ENCODE data around the gene KCNH3. TPM values are rescaled to one million over a fixed set of nuclear protein-coding genes. Genes with fewer than 3 reads are reported as not detected.
"Not testable (repeated sequence)": the region's sequence is repeated elsewhere in the genome, so short reads cannot be mapped to it uniquely, and the experiment has no call there.

KCNH3 gene
- polyA plus RNA-seq, 4 donors, result 0.22 to 3.4 TPM; not detected in 2

- peaks cover 0 to 6% (median 0%) of the 10 kb centered on the region in 3 donors for H3K4me1 ChIP-seq (ENCODE audit: control insufficient read depth in 3 of 3, insufficient read depth in 2 of 3, low read depth in 1 of 3, low read length in 2 of 3)
- 85 to 91% (median 91%) methylated on average over 10 to 11 of the region's 11 CpGs for WGBS, 3 donors
- H3K27ac ChIP-seq (ENCODE audit: low read depth in 1 of 3, low read length in 2 of 3), result no peak overlapping the region
- peaks cover 0 to 5% of the 10 kb centered on the region in 2 donors for H3K9me3 ChIP-seq (ENCODE audit: control insufficient read depth in 2 of 2, insufficient read depth in 1 of 2, low read depth in 1 of 2, low read length in 1 of 2)
- H3K36me3 ChIP-seq (ENCODE audit: control insufficient read depth in 3 of 3, insufficient read depth in 2 of 3, low read depth in 1 of 3, low read length in 3 of 3), result peaks cover 0 to 51% (median 0%) of the 10 kb centered on the region in 3 donors
- DNase-seq (no peak), FAIRE-seq (no peak)
- H3K4me3 ChIP-seq (ENCODE audit: low read depth in 1 of 3, low read length in 3 of 3), result no peak overlapping the region
- H3K27me3 ChIP-seq (ENCODE audit: control insufficient read depth in 3 of 3, insufficient read depth in 3 of 3, low read length in 3 of 3), result no peaks in the 10 kb centered on the region
Measured at GRCh38 chr12:49587174-49587908, 48.5 kb downstream of the KCNH3 start.

DNA sequence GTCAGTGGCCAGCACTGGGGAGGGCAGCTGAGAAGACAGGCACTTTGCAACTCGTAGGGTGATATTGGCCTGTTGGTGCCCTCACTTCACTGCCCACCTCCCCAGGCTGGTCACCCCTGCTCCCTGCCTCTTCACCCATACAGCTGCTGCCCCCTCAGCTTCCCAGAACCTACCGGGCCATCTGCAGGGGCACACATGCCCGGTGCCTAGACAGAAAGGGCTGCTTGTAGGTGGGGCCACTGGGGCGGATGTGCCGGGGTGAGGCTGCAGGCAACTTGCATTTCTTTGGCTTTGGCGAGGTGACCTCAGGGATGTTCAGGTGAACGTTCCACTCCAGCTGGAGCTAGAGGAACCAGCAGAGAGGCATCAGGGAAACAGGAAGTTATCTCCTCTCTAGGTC is 49.5 kb downstream of the KCNH3 start:
- 85 to 92% (median 89%) methylated on average over 7 of the region's 7 CpGs for WGBS, 3 donors
- Histone ChIP-seq H3K4me1 (ENCODE audit: control insufficient read depth in 3 of 3, insufficient read depth in 2 of 3, low read depth in 1 of 3, low read length in 2 of 3) (no peaks in the 10 kb centered on the region), H3K27me3 (ENCODE audit: control insufficient read depth in 3 of 3, insufficient read depth in 3 of 3, low read length in 3 of 3) (no peaks in the 10 kb centered on the region), H3K9me3 (ENCODE audit: control insufficient read depth in 2 of 2, insufficient read depth in 1 of 2, low read depth in 1 of 2, low read length in 1 of 2) (peaks cover 0 to 5% of the 10 kb centered on the region in 2 donors), H3K4me3 (ENCODE audit: low read depth in 1 of 3, low read length in 3 of 3) (no peak overlapping the region), H3K27ac (ENCODE audit: low read depth in 1 of 3, low read length in 2 of 3) (no peak overlapping the region), H3K36me3 (ENCODE audit: control insufficient read depth in 3 of 3, insufficient read depth in 2 of 3, low read depth in 1 of 3, low read length in 3 of 3) (peaks cover 0 to 48% (median 0%) of the 10 kb centered on the region in 3 donors)
- FAIRE-seq (no peak), DNase-seq (no peak)

DNA sequence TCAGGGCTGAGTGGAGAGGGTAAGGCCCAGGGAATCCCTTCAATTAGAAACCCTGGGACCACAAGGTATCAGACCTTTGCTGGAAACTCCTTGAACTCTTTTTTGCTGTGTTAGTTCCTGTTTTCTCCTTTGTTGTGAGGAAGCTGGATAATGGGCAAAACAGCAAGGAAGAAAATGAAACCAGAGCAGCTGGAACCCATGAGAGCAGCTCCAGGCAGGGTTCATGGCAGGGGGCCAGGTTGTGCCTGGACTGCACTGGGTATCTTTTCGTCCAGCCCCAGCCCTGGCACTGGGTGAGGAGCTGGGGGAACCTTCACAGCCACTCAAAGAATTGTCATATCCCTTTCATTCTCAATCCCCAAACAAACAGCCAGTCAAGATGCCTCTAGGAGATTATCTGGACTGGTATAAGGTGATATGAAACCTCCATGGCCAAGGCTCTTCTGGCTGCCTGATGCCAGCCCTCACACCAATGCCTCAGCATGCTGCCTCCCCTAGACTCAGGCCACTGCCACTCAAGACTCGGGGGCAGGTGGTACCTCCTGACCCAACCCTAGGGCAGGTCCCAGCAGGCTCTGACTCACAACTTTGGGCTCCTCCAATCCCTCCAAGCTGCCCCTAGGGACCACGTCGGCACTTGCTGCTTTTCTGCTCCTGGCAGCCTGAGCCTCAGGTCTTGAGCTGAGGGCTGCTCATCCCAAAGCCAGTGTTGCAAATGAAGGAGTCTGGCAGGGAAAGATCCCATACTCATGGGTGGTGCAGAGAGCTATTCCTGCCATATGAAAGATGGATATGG is 50.1 kb downstream of the KCNH3 start:
- H3K27me3 ChIP-seq (ENCODE audit: control insufficient read depth in 3 of 3, insufficient read depth in 3 of 3, low read length in 3 of 3), result no peaks in the 10 kb centered on the region
- H3K4me3 ChIP-seq (ENCODE audit: low read depth in 1 of 3, low read length in 3 of 3), result no peak overlapping the region
- no peak for DNase-seq
- no peaks in the 10 kb centered on the region for H3K4me1 ChIP-seq (ENCODE audit: control insufficient read depth in 3 of 3, insufficient read depth in 2 of 3, low read depth in 1 of 3, low read length in 2 of 3)
- no peak for FAIRE-seq
- H3K27ac ChIP-seq (ENCODE audit: low read depth in 1 of 3, low read length in 2 of 3), result no peak overlapping the region
- peaks cover 0 to 5% of the 10 kb centered on the region in 2 donors for H3K9me3 ChIP-seq (ENCODE audit: control insufficient read depth in 2 of 2, insufficient read depth in 1 of 2, low read depth in 1 of 2, low read length in 1 of 2)
- 74 to 88% (median 81%) methylated on average over 4 of the region's 4 CpGs for WGBS, 3 donors
- peaks cover 0 to 43% (median 0%) of the 10 kb centered on the region in 3 donors for H3K36me3 ChIP-seq (ENCODE audit: control insufficient read depth in 3 of 3, insufficient read depth in 2 of 3, low read depth in 1 of 3, low read length in 3 of 3)

GRCh38 chr12:49598527-49598926 is 59.7 kb downstream of the KCNH3 start:
- no peak for DNase-seq
- H3K4me1 ChIP-seq (ENCODE audit: control insufficient read depth in 3 of 3, insufficient read depth in 2 of 3, low read depth in 1 of 3, low read length in 2 of 3), result no peaks in the 10 kb centered on the region
- 84 to 94% (median 93%) methylated on average over 10 of the region's 10 CpGs for WGBS, 3 donors
- H3K27me3 ChIP-seq (ENCODE audit: control insufficient read depth in 3 of 3, insufficient read depth in 3 of 3, low read length in 3 of 3), result no peaks in the 10 kb centered on the region
- H3K9me3 ChIP-seq (ENCODE audit: control insufficient read depth in 2 of 2, insufficient read depth in 1 of 2, low read depth in 1 of 2, low read length in 1 of 2), result no peaks in the 10 kb centered on the region
- no peak for FAIRE-seq
- H3K27ac ChIP-seq (ENCODE audit: low read depth in 1 of 3, low read length in 2 of 3), result no peak overlapping the region
- peaks cover 0 to 10% (median 0%) of the 10 kb centered on the region in 3 donors for H3K36me3 ChIP-seq (ENCODE audit: control insufficient read depth in 3 of 3, insufficient read depth in 2 of 3, low read depth in 1 of 3, low read length in 3 of 3)
- no peak overlapping the region for H3K4me3 ChIP-seq (ENCODE audit: low read depth in 1 of 3, low read length in 3 of 3)

DNA sequence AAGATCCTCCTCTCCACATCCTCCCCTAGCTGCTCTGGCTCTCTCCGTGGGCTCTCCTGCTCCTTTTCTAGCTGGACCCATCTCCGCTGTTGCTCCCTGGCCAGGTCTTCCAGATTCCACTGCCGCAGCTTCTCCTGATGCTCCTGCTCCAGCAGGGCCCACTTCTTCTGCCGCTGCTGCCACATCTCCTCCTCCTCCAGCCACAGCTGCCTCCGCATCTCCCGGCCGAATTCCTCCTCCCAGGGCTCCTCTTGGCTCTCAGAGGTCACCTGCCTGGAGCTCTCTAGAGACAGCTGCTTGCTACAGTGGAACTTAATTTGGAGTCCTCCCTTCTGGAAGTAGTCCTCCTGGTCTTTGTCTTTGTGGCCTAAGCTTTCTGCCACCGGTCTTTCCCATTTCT is 61.1 kb downstream of the KCNH3 start:
- FAIRE-seq (no peak), DNase-seq (no peak)
- Histone ChIP-seq H3K9me3 (ENCODE audit: control insufficient read depth in 2 of 2, insufficient read depth in 1 of 2, low read depth in 1 of 2, low read length in 1 of 2) (no peaks in the 10 kb centered on the region), H3K4me1 (ENCODE audit: control insufficient read depth in 3 of 3, insufficient read depth in 2 of 3, low read depth in 1 of 3, low read length in 2 of 3) (no peaks in the 10 kb centered on the region), H3K27me3 (ENCODE audit: control insufficient read depth in 3 of 3, insufficient read depth in 3 of 3, low read length in 3 of 3) (no peaks in the 10 kb centered on the region), H3K27ac (ENCODE audit: low read depth in 1 of 3, low read length in 2 of 3) (no peak overlapping the region), H3K36me3 (ENCODE audit: control insufficient read depth in 3 of 3, insufficient read depth in 2 of 3, low read depth in 1 of 3, low read length in 3 of 3) (peaks cover 0 to 10% (median 0%) of the 10 kb centered on the region in 3 donors), H3K4me3 (ENCODE audit: low read depth in 1 of 3, low read length in 3 of 3) (no peak overlapping the region)
- 92 to 96% (median 94%) methylated on average over 8 of the region's 8 CpGs for WGBS, 3 donors

GRCh38 chr12:49603721-49604120 is 64.9 kb downstream of the KCNH3 start:
- Histone ChIP-seq H3K4me3 (ENCODE audit: low read depth in 1 of 3, low read length in 3 of 3) (no peak overlapping the region), H3K4me1 (ENCODE audit: control insufficient read depth in 3 of 3, insufficient read depth in 2 of 3, low read depth in 1 of 3, low read length in 2 of 3) (no peaks in the 10 kb centered on the region), H3K36me3 (ENCODE audit: control insufficient read depth in 3 of 3, insufficient read depth in 2 of 3, low read depth in 1 of 3, low read length in 3 of 3) (peaks cover 0 to 10% (median 0%) of the 10 kb centered on the region in 3 donors), H3K27ac (ENCODE audit: low read depth in 1 of 3, low read length in 2 of 3) (no peak overlapping the region), H3K27me3 (ENCODE audit: control insufficient read depth in 3 of 3, insufficient read depth in 3 of 3, low read length in 3 of 3) (no peaks in the 10 kb centered on the region), H3K9me3 (ENCODE audit: control insufficient read depth in 2 of 2, insufficient read depth in 1 of 2, low read depth in 1 of 2, low read length in 1 of 2) (no peaks in the 10 kb centered on the region)
- FAIRE-seq (no peak), DNase-seq (no peak)
- 48 to 92% (median 58%) methylated on average over 1 of the region's 1 CpG for WGBS, 3 donors

DNA sequence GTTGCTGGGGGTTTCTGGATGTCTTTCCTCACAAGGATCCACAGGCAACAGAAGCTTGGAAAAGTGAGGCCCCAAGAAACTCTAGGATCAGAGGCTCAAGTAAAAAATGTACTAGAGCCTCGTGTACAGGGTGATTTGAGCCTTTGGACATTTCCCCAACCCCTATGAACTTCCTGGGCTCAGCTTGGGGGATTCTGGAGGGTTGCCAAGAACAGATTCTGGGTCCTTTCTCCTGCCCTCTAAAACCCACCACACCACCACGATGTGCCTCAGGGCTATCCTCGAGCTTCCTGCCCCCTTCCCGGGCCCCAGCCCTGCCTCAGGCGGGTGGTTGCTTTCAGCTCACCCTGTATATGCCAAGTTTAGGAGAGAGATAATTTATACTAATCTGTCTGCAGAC is 66.0 kb downstream of the KCNH3 start:
- Histone ChIP-seq H3K4me1 (ENCODE audit: control insufficient read depth in 3 of 3, insufficient read depth in 2 of 3, low read depth in 1 of 3, low read length in 2 of 3) (no peaks in the 10 kb centered on the region), H3K27ac (ENCODE audit: low read depth in 1 of 3, low read length in 2 of 3) (no peak overlapping the region), H3K4me3 (ENCODE audit: low read depth in 1 of 3, low read length in 3 of 3) (no peak overlapping the region), H3K36me3 (ENCODE audit: control insufficient read depth in 3 of 3, insufficient read depth in 2 of 3, low read depth in 1 of 3, low read length in 3 of 3) (peaks cover 0 to 6% (median 0%) of the 10 kb centered on the region in 3 donors), H3K27me3 (ENCODE audit: control insufficient read depth in 3 of 3, insufficient read depth in 3 of 3, low read length in 3 of 3) (no peaks in the 10 kb centered on the region), H3K9me3 (ENCODE audit: control insufficient read depth in 2 of 2, insufficient read depth in 1 of 2, low read depth in 1 of 2, low read length in 1 of 2) (peaks cover 0 to 9% of the 10 kb centered on the region in 2 donors)
- DNase-seq (no peak), FAIRE-seq (no peak)
- whole genome bisulfite sequencing, 3 donors, result 50 to 63% (median 52%) methylated on average over 5 of the region's 5 CpGs

GRCh38 chr12:49605539-49605938 is 66.7 kb downstream of the KCNH3 start, which contains the start of gene FAM186B:
Gene FAM186B (minus strand): TSS chr12:49605639. CDS start chr12:49605477, 162 bp downstream.
- not testable (repeated sequence) for FAIRE-seq; H3K27ac ChIP-seq (ENCODE audit: low read depth in 1 of 3, low read length in 2 of 3); H3K27me3 ChIP-seq (ENCODE audit: control insufficient read depth in 3 of 3, insufficient read depth in 3 of 3, low read length in 3 of 3); DNase-seq; H3K4me3 ChIP-seq (ENCODE audit: low read depth in 1 of 3, low read length in 3 of 3); H3K36me3 ChIP-seq (ENCODE audit: control insufficient read depth in 3 of 3, insufficient read depth in 2 of 3, low read depth in 1 of 3, low read length in 3 of 3); H3K4me1 ChIP-seq (ENCODE audit: control insufficient read depth in 3 of 3, insufficient read depth in 2 of 3, low read depth in 1 of 3, low read length in 2 of 3)
- WGBS, 3 donors, result 95 to 99% (median 97%) methylated on average over 4 of the region's 4 CpGs
- peaks cover 0 to 15% of the 10 kb centered on the region in 2 donors for H3K9me3 ChIP-seq (ENCODE audit: control insufficient read depth in 2 of 2, insufficient read depth in 1 of 2, low read depth in 1 of 2, low read length in 1 of 2)
